MM.1S (cell line): ENCODE results near the gene PPP2R2C.

Experiments used
- EZH2 ChIP-seq: fragments of 300-600 bp; sonication (generic); optimal IDR thresholded peaks from 2 replicates; pipeline ENCODE3; 2017; ENCODE audit warnings: low read depth, mild to moderate bottlenecking, antibody characterized with exemption, low read length, mixed read lengths
- EZH2phosphoT487 ChIP-seq: fragments of 300-600 bp; sonication (generic); IDR thresholded peaks from 2 replicates; pipeline ENCODE4 v1.6.1; 2018; ENCODE audit warnings: antibody characterized with exemption, low read length
- TF ChIP-seq, protein P1 (sequence below): fragments of 300-600 bp; sonication (generic); IDR thresholded peaks from 2 replicates; pipeline ENCODE4 v1.5.1; 2016; ENCODE audit warnings: antibody characterized with exemption, low read length, mixed read lengths

DNA sequence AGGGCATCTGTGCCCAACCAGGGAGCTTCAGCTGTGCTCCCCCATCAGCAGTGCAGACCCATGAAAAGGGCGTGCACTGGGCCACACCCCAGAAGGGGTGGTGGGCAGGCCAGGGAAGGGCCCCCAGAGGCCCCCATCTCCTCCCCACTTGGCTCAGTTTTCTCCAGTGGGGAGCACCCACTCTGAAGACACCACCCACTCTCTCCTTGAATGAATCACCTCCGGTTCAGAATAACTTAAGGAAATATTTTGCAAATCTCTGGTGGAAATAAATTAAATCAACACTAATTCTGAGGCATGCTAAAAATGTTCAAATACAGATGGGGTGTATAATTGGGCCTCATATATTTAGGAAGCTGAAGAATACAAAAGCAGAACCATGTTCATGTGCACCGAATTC is 41.3 kb upstream of the PPP2R2C start:
- TF ChIP-seq, protein P1, sequence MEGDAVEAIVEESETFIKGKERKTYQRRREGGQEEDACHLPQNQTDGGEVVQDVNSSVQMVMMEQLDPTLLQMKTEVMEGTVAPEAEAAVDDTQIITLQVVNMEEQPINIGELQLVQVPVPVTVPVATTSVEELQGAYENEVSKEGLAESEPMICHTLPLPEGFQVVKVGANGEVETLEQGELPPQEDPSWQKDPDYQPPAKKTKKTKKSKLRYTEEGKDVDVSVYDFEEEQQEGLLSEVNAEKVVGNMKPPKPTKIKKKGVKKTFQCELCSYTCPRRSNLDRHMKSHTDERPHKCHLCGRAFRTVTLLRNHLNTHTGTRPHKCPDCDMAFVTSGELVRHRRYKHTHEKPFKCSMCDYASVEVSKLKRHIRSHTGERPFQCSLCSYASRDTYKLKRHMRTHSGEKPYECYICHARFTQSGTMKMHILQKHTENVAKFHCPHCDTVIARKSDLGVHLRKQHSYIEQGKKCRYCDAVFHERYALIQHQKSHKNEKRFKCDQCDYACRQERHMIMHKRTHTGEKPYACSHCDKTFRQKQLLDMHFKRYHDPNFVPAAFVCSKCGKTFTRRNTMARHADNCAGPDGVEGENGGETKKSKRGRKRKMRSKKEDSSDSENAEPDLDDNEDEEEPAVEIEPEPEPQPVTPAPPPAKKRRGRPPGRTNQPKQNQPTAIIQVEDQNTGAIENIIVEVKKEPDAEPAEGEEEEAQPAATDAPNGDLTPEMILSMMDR, result no peak
- TF ChIP-seq EZH2, result no peak
- no peak for TF ChIP-seq EZH2phosphoT487
